Naive thymus-derived CD4-positive, alpha-beta T cell (primary cell): Measurements from ENCODE around the gene CSNK1G3. TPM values are rescaled to one million over a fixed set of nuclear protein-coding genes. Genes with fewer than 3 reads are reported as not detected.

ENCODE experiments used
- ATAC-seq: fragments of 150-1000 bp; cut with Tn5 transposase; 2 replicates; pipeline ENCODE4 v1.10.0; 2021; ENCODE audit warnings: mild to moderate bottlenecking, moderate library complexity
- CTCF ChIA-PET: fragments of 350-600 bp; sonication (Branson Sonifier 250); formaldehyde crosslinking; loops from one replicate; lab custom pipeline; 2021; ENCODE audit warnings: antibody characterized with exemption; lab: Charles Lee
- POLR2A ChIA-PET: fragments of 350-600 bp; sonication (Branson Sonifier 250); formaldehyde crosslinking; loops from one replicate; lab custom pipeline; 2021; ENCODE audit warnings: antibody characterized with exemption, inconsistent platforms; lab: Charles Lee
- DNase-seq, 9 donors: peaks; one replicate each; pipeline versions ENCODE4 v3.0.0 to v3.0.0-alpha.2; 2020 to 2022; ENCODE audit warnings: mixed read lengths in 1 of 9
- H3K27ac ChIP-seq: one replicate; pipeline ENCODE4 v1.7.0; 2013; ENCODE audit warnings: mild to moderate bottlenecking, low read depth, low read length, moderate library complexity
- H3K27me3 ChIP-seq, 2 donors: one replicate each; pipeline ENCODE4 v1.7.0; 2013; ENCODE audit warnings: low read length in 2 of 2, mild to moderate bottlenecking in 2 of 2, moderate library complexity in 2 of 2; ENCODE audit not compliant: control insufficient read depth in 2 of 2, insufficient read depth in 2 of 2
- H3K36me3 ChIP-seq, 3 experiments: 1 replicate in 2 of 3; 2 replicates in 1 of 3; pipeline ENCODE4 v1.7.0; 2013; ENCODE audit warnings: low read length in 3 of 3, mild to moderate bottlenecking in 3 of 3, moderate library complexity in 1 of 3; ENCODE audit not compliant: insufficient read depth in 3 of 3, control insufficient read depth in 2 of 3
- H3K4me1 ChIP-seq, 2 donors: one replicate each; pipeline ENCODE4 v1.7.0; 2013; ENCODE audit warnings: low read length in 2 of 2, mild to moderate bottlenecking in 2 of 2, moderate library complexity in 1 of 2; ENCODE audit not compliant: control insufficient read depth in 2 of 2, insufficient read depth in 2 of 2
- H3K4me3 ChIP-seq: 2 replicates; pipeline ENCODE4 v1.7.0; 2013; ENCODE audit warnings: mild to moderate bottlenecking, low read length
- H3K9me3 ChIP-seq, 3 experiments: 1 replicate in 2 of 3; 2 replicates in 1 of 3; pipeline ENCODE4 v1.7.0; 2013; ENCODE audit warnings: low read length in 3 of 3; ENCODE audit not compliant: control insufficient read depth in 2 of 3
- H3K27ac Mint-ChIP-seq, 9 donors: one replicate each; pipeline ENCODE4 v1.8.0; 2020 to 2022; ENCODE audit warnings: mixed read lengths in 9 of 9, mild to moderate bottlenecking in 8 of 9, moderate library complexity in 5 of 9, inconsistent platforms in 2 of 9
- H3K27me3 Mint-ChIP-seq, 5 donors: one replicate each; pipeline ENCODE4 v1.8.0; 2021 to 2022; ENCODE audit warnings: mixed read lengths in 5 of 5, mild to moderate bottlenecking in 1 of 5
- H3K36me3 Mint-ChIP-seq, 5 donors: one replicate each; pipeline ENCODE4 v1.8.0; 2020 to 2022; ENCODE audit warnings: mixed read lengths in 5 of 5, mild to moderate bottlenecking in 3 of 5, inconsistent platforms in 1 of 5
- H3K4me1 Mint-ChIP-seq, 7 donors: one replicate each; pipeline ENCODE4 v1.8.0; 2020 to 2022; ENCODE audit warnings: mixed read lengths in 7 of 7, mild to moderate bottlenecking in 3 of 7, inconsistent platforms in 1 of 7
- H3K4me3 Mint-ChIP-seq, 10 donors: one replicate each; pipeline ENCODE4 v1.8.0; 2020 to 2022; ENCODE audit warnings: mild to moderate bottlenecking in 10 of 10, mixed read lengths in 10 of 10, moderate library complexity in 6 of 10, inconsistent platforms in 2 of 10
- H3K9me3 Mint-ChIP-seq, 11 donors: one replicate each; pipeline ENCODE4 v1.8.0; 2020 to 2022; ENCODE audit warnings: mixed read lengths in 11 of 11, mild to moderate bottlenecking in 4 of 11, inconsistent platforms in 1 of 11, moderate library complexity in 1 of 11
- intact Hi-C, 2 donors: fragments of 100-400 bp; cut with micrococcal nuclease; formaldehyde crosslinking; loops; one replicate each; pipeline ENCODE4 v1.15.1; 2023
- polyA plus RNA-seq, 2 donors: library from polyadenylated mRNA; unstranded; fragments of 300-500 nt; fragmentation: Illumina TruSeq; gene quantifications; one replicate each; pipeline ENCODE4 v1.2.3, GENCODE V29; 2021
- total RNA-seq, 6 experiments: library from RNA in 5 of 6; stranded (reverse) in 5 of 6; gene quantifications; 1 replicate in 5 of 6; 2 replicates in 1 of 6; pipeline ENCODE4 v1.2.3 and lab custom pipeline; 2021 to 2026

The CSNK1G3 gene
- total and polyA plus RNA-seq, 7 experiments from 2014 or later = 20.0 to 83.8 (median 52.3) TPM

DNA sequence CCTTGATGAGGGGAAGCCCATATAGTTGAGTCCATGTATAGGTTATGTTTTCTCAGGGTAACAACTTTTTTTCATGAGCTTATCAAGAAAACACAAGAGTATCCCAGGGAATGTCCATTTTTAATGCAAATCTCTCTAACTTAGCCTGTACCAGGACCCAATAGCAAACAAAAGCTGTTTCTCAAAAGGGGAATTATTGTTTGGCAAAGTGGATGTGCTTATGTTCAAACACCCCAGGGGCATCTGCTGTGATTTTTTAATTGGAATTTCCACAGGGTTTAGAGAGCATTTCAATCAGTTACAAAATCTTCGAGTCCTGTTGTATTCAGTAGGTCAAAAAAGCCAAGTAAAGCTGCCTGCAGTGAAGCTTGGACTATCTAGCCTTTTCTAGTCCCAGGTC, 33.4 kb upstream of the CSNK1G3 start:
- ChIA-PET POLR2A (no interaction called here), CTCF (no interaction called here)
- peaks cover 0 to 13% (median 4%) of the 10 kb centered on the region in 5 donors for H3K27me3 Mint-ChIP-seq
- no peak overlapping the region for H3K4me3 Mint-ChIP-seq
- peaks cover 0 to 4% (median 0%) of the 10 kb centered on the region in 5 donors for H3K36me3 Mint-ChIP-seq
- Histone ChIP-seq H3K36me3 (no peaks in the 10 kb centered on the region), H3K27me3 (no peaks in the 10 kb centered on the region), H3K9me3 (no peaks in the 10 kb centered on the region), H3K4me3 (no peak overlapping the region), H3K27ac (no peak overlapping the region), H3K4me1 (no peaks in the 10 kb centered on the region)
- no peak overlapping the region for H3K27ac Mint-ChIP-seq
- intact Hi-C loops = no loop called here
- no peak for ATAC-seq
- H3K9me3 Mint-ChIP-seq = peaks cover 0 to 2% (median 0%) of the 10 kb centered on the region in 11 donors
- no peak for DNase-seq
- no peaks in the 10 kb centered on the region for H3K4me1 Mint-ChIP-seq

- CTCF ChIA-PET = no interaction called here
- no peaks in the 10 kb centered on the region for H3K4me1 Mint-ChIP-seq
- Histone ChIP-seq H3K36me3 (no peaks in the 10 kb centered on the region), H3K4me3 (no peak overlapping the region), H3K27me3 (no peaks in the 10 kb centered on the region), H3K9me3 (no peaks in the 10 kb centered on the region), H3K4me1 (no peaks in the 10 kb centered on the region), H3K27ac (no peak overlapping the region)
- peaks cover 0 to 28% (median 18%) of the 10 kb centered on the region in 5 donors for H3K27me3 Mint-ChIP-seq
- no peak for DNase-seq
- peaks cover 0 to 4% (median 0%) of the 10 kb centered on the region in 5 donors for H3K36me3 Mint-ChIP-seq
- intact Hi-C loops = no loop called here
- no peak overlapping the region for H3K27ac Mint-ChIP-seq
- POLR2A ChIA-PET = no interaction called here
- peaks cover 0 to 2% (median 0%) of the 10 kb centered on the region in 11 donors for H3K9me3 Mint-ChIP-seq
- H3K4me3 Mint-ChIP-seq = no peak overlapping the region
- ATAC-seq = no peak
These were observed 29.7 kb upstream of the CSNK1G3 start for GRCh38 chr5:123482258-123482657.

DNA sequence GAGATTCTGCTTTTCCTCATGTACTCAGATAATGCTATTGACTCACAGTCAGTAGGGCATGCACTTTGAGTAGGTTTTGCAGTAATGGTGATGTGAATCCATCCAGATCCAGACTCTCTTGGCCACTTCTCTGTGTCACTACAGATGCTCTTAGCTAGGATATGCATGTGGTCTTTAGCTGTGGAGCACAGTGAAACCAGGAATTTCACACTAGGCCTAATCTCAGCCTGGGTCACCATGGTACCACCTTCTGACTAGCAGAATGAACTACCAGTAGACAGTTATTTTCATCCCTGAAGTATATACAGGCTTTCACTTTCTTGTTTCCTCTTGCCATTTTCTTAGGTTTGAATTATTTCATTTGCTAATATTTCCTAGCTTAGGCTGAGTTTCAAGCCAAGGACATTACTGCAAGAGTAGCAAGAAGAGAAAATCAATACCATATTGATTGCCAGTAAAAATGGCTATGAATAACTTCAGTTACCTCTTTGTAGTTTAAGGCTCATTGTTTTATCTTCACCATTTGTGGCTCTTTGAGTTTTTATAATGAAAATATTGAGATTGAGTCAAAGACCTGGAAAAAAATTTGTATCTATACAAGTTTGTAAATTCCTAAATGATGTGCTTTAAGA, 28.4 kb upstream of the CSNK1G3 start:
- Histone ChIP-seq H3K36me3 (no peaks in the 10 kb centered on the region), H3K27me3 (no peaks in the 10 kb centered on the region), H3K4me3 (no peak overlapping the region), H3K9me3 (no peaks in the 10 kb centered on the region), H3K4me1 (no peaks in the 10 kb centered on the region), H3K27ac (no peak overlapping the region)
- Mint-ChIP-seq H3K27me3 (peaks cover 10 to 35% (median 29%) of the 10 kb centered on the region in 5 donors), H3K4me3 (no peak overlapping the region), H3K4me1 (no peaks in the 10 kb centered on the region), H3K9me3 (peaks cover 0 to 2% (median 0%) of the 10 kb centered on the region in 11 donors), H3K36me3 (peaks cover 0 to 8% (median 0%) of the 10 kb centered on the region in 5 donors), H3K27ac (no peak overlapping the region)
- ATAC-seq = no peak
- ChIA-PET CTCF (no interaction called here), POLR2A (no interaction called here)
- intact Hi-C loops = no loop called here
- DNase-seq = no peak

GRCh38 chr5:123485275-123485674, 26.7 kb upstream of the CSNK1G3 start:
- Mint-ChIP-seq H3K27ac (no peak overlapping the region), H3K4me3 (no peak overlapping the region), H3K9me3 (no peaks in the 10 kb centered on the region), H3K27me3 (peaks cover 10 to 39% (median 30%) of the 10 kb centered on the region in 5 donors), H3K4me1 (no peaks in the 10 kb centered on the region), H3K36me3 (peaks cover 0 to 8% (median 0%) of the 10 kb centered on the region in 5 donors)
- Histone ChIP-seq H3K36me3 (no peaks in the 10 kb centered on the region), H3K27ac (no peak overlapping the region), H3K4me1 (no peaks in the 10 kb centered on the region), H3K9me3 (no peaks in the 10 kb centered on the region), H3K4me3 (no peak overlapping the region), H3K27me3 (no peaks in the 10 kb centered on the region)
- ChIA-PET POLR2A (no interaction called here), CTCF (no interaction called here)
- intact Hi-C loops = no loop called here
- no peak for ATAC-seq
- no peak for DNase-seq

- Mint-ChIP-seq H3K4me1 (no peaks in the 10 kb centered on the region), H3K4me3 (no peak overlapping the region), H3K9me3 (no peaks in the 10 kb centered on the region), H3K36me3 (peaks cover 0 to 5% (median 0%) of the 10 kb centered on the region in 5 donors), H3K27me3 (peaks cover 10 to 55% (median 29%) of the 10 kb centered on the region in 5 donors), H3K27ac (no peak overlapping the region)
- no peaks in the 10 kb centered on the region for H3K27me3 ChIP-seq
- H3K4me3 ChIP-seq = no peak overlapping the region
- no peaks in the 10 kb centered on the region for H3K4me1 ChIP-seq
- no peaks in the 10 kb centered on the region for H3K9me3 ChIP-seq
- no peak overlapping the region for H3K27ac ChIP-seq
- CTCF ChIA-PET = no interaction called here
- intact Hi-C loops = no loop called here
- DNase-seq (no peak), ATAC-seq (no peak)
- no peaks in the 10 kb centered on the region for H3K36me3 ChIP-seq
- POLR2A ChIA-PET = interaction anchor here (0.6 to 0.7 kb wide), 2 partner anchors 54 to 66 kb away, joined by 4 to 5 read pairs; no protein-coding TSS in a partner anchor
These were observed 24.9 kb upstream of the CSNK1G3 start for GRCh38 chr5:123486951-123487655.

DNA sequence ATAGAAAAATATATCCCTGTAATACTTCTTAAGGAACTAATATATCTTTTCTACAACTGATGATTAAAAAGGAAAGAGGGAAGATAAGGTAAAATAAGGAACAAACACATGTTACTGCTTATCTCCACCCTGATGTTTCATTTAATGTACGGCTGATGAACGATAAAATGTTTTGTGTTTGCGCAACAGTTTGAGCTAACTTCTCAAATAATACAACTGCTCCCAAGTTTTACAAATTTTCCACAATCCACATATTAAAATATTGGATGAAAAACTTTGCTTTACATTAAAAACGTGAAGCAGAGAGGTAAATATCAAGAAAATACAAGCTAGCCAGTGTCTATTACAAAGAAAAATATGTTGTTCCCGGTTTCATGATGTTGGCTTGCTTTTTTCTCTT, 21.0 kb upstream of the CSNK1G3 start:
- Mint-ChIP-seq H3K4me1 (no peaks in the 10 kb centered on the region), H3K36me3 (peaks cover 0 to 5% (median 0%) of the 10 kb centered on the region in 5 donors), H3K9me3 (no peaks in the 10 kb centered on the region), H3K4me3 (no peak overlapping the region), H3K27ac (no peak overlapping the region), H3K27me3 (peaks cover 10 to 56% (median 19%) of the 10 kb centered on the region in 5 donors)
- Histone ChIP-seq H3K4me3 (no peak overlapping the region), H3K36me3 (no peaks in the 10 kb centered on the region), H3K4me1 (no peaks in the 10 kb centered on the region), H3K9me3 (no peaks in the 10 kb centered on the region), H3K27me3 (no peaks in the 10 kb centered on the region), H3K27ac (no peak overlapping the region)
- POLR2A ChIA-PET = no interaction called here
- CTCF ChIA-PET = no interaction called here
- intact Hi-C loops = no loop called here
- ATAC-seq (no peak), DNase-seq (no peak)
